K562 (cell line): ENCODE results near the gene SOWAHC. TPM values are rescaled to one million over a fixed set of nuclear protein-coding genes. Genes with fewer than 3 reads are reported as not detected.
"Not testable (repeated sequence)": the region's sequence is repeated elsewhere in the genome, so short reads cannot be mapped to it uniquely, and the experiment has no call there.

Experiments
- ATAC-seq: fragments of 200-7000 bp; cut with Tn5 transposase; 3 replicates; pipeline ENCODE4 v1.9.1; 2020; ENCODE audit warnings: moderate library complexity
- BruUV-seq: library from RNA; stranded (reverse); fragments of 400-500 nt; replicated peaks from 2 replicates; lab custom pipeline; 2021; lab: Mats Ljungman, UMichigan
- CTCF ChIA-PET: fragments of 300-600 bp; formaldehyde crosslinking; extraction: SDS; loops from one replicate; lab custom pipeline; 2021; ENCODE audit warnings: low intra/inter-chr PET ratio; lab: Yijun Ruan, JAX
- POLR2A ChIA-PET: fragments of 300-600, 350-650 bp; sonication (Branson Sonifier 250); formaldehyde crosslinking; extraction: SDS; loops from one replicate; lab custom pipeline; 2021; ENCODE audit warnings: antibody characterized with exemption, inconsistent platforms; lab: Yijun Ruan, JAX
- DNase-seq, 4 experiments: peaks; one replicate each; pipeline versions ENCODE4 v3.0.0 to v3.0.0-alpha.2; 2011 to 2018; ENCODE audit warnings: low spot score in 3 of 4, mixed read lengths in 3 of 4; ENCODE audit errors: extremely low read depth in 1 of 4
- FAIRE-seq: peaks from 2 replicates; lab custom pipeline; 2011; peaks lifted over from hg19 to GRCh38; lab: Jason Lieb, UNC
- H2AFZ ChIP-seq: 2 replicates; pipeline ENCODE4 v1.6.0; 2011; ENCODE audit warnings: low read depth, low read length, control low read depth, inconsistent platforms
- H3K27ac ChIP-seq: fragments of 200-600 bp; 3 replicates; pipeline ENCODE4 v1.8.0; 2011; ENCODE audit warnings: low read depth, mild to moderate bottlenecking, control low read depth, inconsistent platforms, low read length, moderate library complexity, mixed read lengths; ENCODE audit errors: extremely low read depth
- H3K27me3 ChIP-seq, 2 experiments: fragments of 300-600 bp in 1 of 2; 2 replicates in 1 of 2; 3 replicates in 1 of 2; pipeline versions ENCODE4 v1.6.0 to v1.8.0; 2011; ENCODE audit warnings: inconsistent platforms in 2 of 2, low read length in 2 of 2, mild to moderate bottlenecking in 1 of 2, mixed read lengths in 1 of 2, moderate library complexity in 1 of 2; ENCODE audit not compliant: control insufficient read depth in 2 of 2, insufficient read depth in 2 of 2
- H3K36me3 ChIP-seq: fragments of 300-600 bp; 3 replicates; pipeline ENCODE4 v1.8.0; 2011; ENCODE audit warnings: mild to moderate bottlenecking, low read length, inconsistent platforms; ENCODE audit not compliant: control insufficient read depth, insufficient read depth
- H3K4me1 ChIP-seq, 2 experiments: fragments of 200-600 bp in 1 of 2; replicated peaks in 1 of 2; 2 replicates in 1 of 2; 3 replicates in 1 of 2; pipeline versions ENCODE4 v1.5.1 to v1.8.0; 2011; ENCODE audit warnings: inconsistent platforms in 2 of 2, low read length in 2 of 2, mild to moderate bottlenecking in 1 of 2, mixed read lengths in 1 of 2, moderate library complexity in 1 of 2; ENCODE audit not compliant: control insufficient read depth in 2 of 2, insufficient read depth in 2 of 2
- H3K4me2 ChIP-seq: 2 replicates; pipeline ENCODE4 v1.6.1; 2011; ENCODE audit warnings: low read length, control low read depth, inconsistent platforms, mixed read lengths; ENCODE audit not compliant: insufficient read depth
- H3K4me3 ChIP-seq: fragments of 200-600 bp; sonication (generic), shearing (Covaris generic); 2 replicates; pipeline ENCODE4 v1.5.1; 2016; ENCODE audit warnings: control low read depth, inconsistent platforms
- H3K79me2 ChIP-seq: fragments of 200-600 bp; 3 replicates; pipeline ENCODE4 v1.8.0; 2011; ENCODE audit warnings: low read length, inconsistent platforms; ENCODE audit not compliant: control insufficient read depth, insufficient read depth
- H3K9ac ChIP-seq, 2 experiments: 2 replicates each; pipeline versions ENCODE4 v1.6.0 to v1.6.1; 2011; ENCODE audit warnings: low read depth in 2 of 2, low read length in 2 of 2, control low read depth in 1 of 2, inconsistent platforms in 1 of 2, mild to moderate bottlenecking in 1 of 2, mixed read lengths in 1 of 2; ENCODE audit not compliant: insufficient read depth in 1 of 2
- H3K9me1 ChIP-seq: one replicate; pipeline ENCODE4 v1.6.0; 2011; ENCODE audit warnings: inconsistent platforms, mild to moderate bottlenecking, low read length, moderate library complexity; ENCODE audit not compliant: control insufficient read depth, insufficient read depth
- H3K9me3 ChIP-seq: replicated peaks from 2 replicates; pipeline ENCODE4 v1.5.1; 2011; ENCODE audit warnings: low read depth, low read length, inconsistent platforms; ENCODE audit not compliant: control insufficient read depth, insufficient read depth
- H4K20me1 ChIP-seq: replicated peaks from 2 replicates; pipeline ENCODE4 v1.6.1; 2011; ENCODE audit warnings: low read length, inconsistent platforms, mixed read lengths; ENCODE audit not compliant: control insufficient read depth, insufficient read depth
- CEBPZ ChIP-seq: fragments of 150-350 bp; IDR thresholded peaks from 2 replicates; pipeline ENCODE4 v1.6.1; 2014; ENCODE audit warnings: low read depth, mild to moderate bottlenecking, low read length, borderline replicate concordance
- E2F5 ChIP-seq: sonication (generic); formaldehyde crosslinking; IDR thresholded peaks from 2 replicates; pipeline ENCODE4 v1.8.0; 2022; ENCODE audit warnings: mild to moderate bottlenecking, missing genetic modification reagents
- HMBOX1 ChIP-seq: sonication (generic); IDR thresholded peaks from 2 replicates; pipeline ENCODE4 v1.6.1; 2016
- KLF6 ChIP-seq: fragments of 250-450 bp; sonication (Bioruptor Pico); IDR thresholded peaks from 2 replicates; pipeline ENCODE4 v1.4.0; 2020; ENCODE audit warnings: mild to moderate bottlenecking, moderate library complexity, borderline replicate concordance
- THAP7 ChIP-seq: fragments of 250-450 bp; sonication (Bioruptor Pico); IDR thresholded peaks from 2 replicates; pipeline ENCODE4 v1.5.0; 2021
- WGBS: fragments of 100-300 bp; shearing (Covaris generic); methylation state at CpG from one replicate; pipeline ENCODE4 v1.1.6; 2016; ENCODE audit warnings: low coverage, mixed read lengths; ENCODE audit not compliant: insufficient coverage; ENCODE audit errors: missing lambda C conversion rate; 5-methylcytosine and 5-hydroxymethylcytosine counted together
- in situ Hi-C: fragments of 300-500 bp; cut with MboI; formaldehyde crosslinking; loops from 4 replicates; pipeline ENCODE4 v1.15.0; 2018; ENCODE audit warnings: inconsistent platforms, mixed read lengths
- intact Hi-C: fragments of 100-400 bp; cut with micrococcal nuclease; formaldehyde crosslinking; loops from 2 replicates; pipeline ENCODE4 v1.14.2; 2022
- polyA plus RNA-seq, 8 experiments: library from polyadenylated mRNA; depleted of rRNA in 4 of 8; stranded (reverse) in 5 of 8; unstranded in 3 of 8; fragments of >200 nt; fragmentation: Nextera tagmentation in 2 of 8; fragmentation: Illumina TruSeq in 1 of 8; extraction: Ambion mirVana in 2 of 8; extraction: Trizol in 1 of 8; gene quantifications; 2 replicates each; pipeline versions ENCODE4 v1.2.1 to v1.2.3, GENCODE V29; 2011 to 2014; ENCODE audit warnings: inconsistent platforms in 1 of 8, missing spikeins in 1 of 8
- total RNA-seq, 7 experiments: library from RNA; depleted of rRNA in 6 of 7; stranded (reverse); fragments of >200 nt in 6 of 7; fragmentation: Illumina TruSeq in 2 of 7; extraction: Trizol in 2 of 7; gene quantifications; 2 replicates each; pipeline versions ENCODE4 v1.2.1 to v1.2.3, GENCODE V29; 2011 to 2021; ENCODE audit warnings: low replicate concordance in 1 of 7

SOWAHC gene
- total and polyA plus RNA-seq, 9 of the 15 experiments (the other 6 are each of a cell fraction or from before 2014, with no cell fraction given) = 0.04 TPM; not detected in 8

- H3K4me2 ChIP-seq = no peak overlapping the region
- no peak overlapping the region for H3K4me3 ChIP-seq
- POLR2A ChIA-PET = interaction anchor here (0.6 kb wide), 1 partner anchor 1230 kb away, joined by 3 read pairs; no protein-coding TSS in a partner anchor
- ATAC-seq (no peak), FAIRE-seq (no peak)
- no peak overlapping the region for H3K9ac ChIP-seq
- H3K4me1 ChIP-seq = no peaks in the 10 kb centered on the region
- no peaks in the 10 kb centered on the region for H3K36me3 ChIP-seq
- in situ Hi-C loops (no loop called here), intact Hi-C loops (no loop called here)
- H4K20me1 ChIP-seq = no peaks in the 10 kb centered on the region
- no peak overlapping the region for H2AFZ ChIP-seq
- H3K27me3 ChIP-seq = peaks cover 0 to 4% of the 10 kb centered on the region in 2 experiments; a peak in 2 of 5 replicates
- no peaks in the 10 kb centered on the region for H3K9me1 ChIP-seq
- TF ChIP-seq KLF6 (CRISPR knock-in tag) = no peak
- no peak for TF ChIP-seq CEBPZ
- TF ChIP-seq HMBOX1 = no peak
- TF ChIP-seq E2F5 (CRISPR knock-in tag) = no peak
- no peak for TF ChIP-seq THAP7 (CRISPR knock-in tag)
- TF ChIP-seq, all 486 proteins: peak for 0
- CTCF ChIA-PET = no interaction called here
- Histone ChIP-seq H3K79me2 (no peaks in the 10 kb centered on the region), H3K9me3 (no peaks in the 10 kb centered on the region), H3K27ac (no peak overlapping the region)
- no peak for DNase-seq
- WGBS = 7% methylated on average over 1 of the region's 1 CpG
- BruUV-seq = no TSS peak
Measured at GRCh38 chr2:109575373-109575772, 38.8 kb upstream of the SOWAHC start.

GRCh38 chr2:109577630-109578029 lies 36.5 kb upstream of the SOWAHC start:
- BruUV-seq, DNase-seq, ATAC-seq, H4K20me1 ChIP-seq, in situ Hi-C loops, H3K27ac ChIP-seq, FAIRE-seq, H3K9me3 ChIP-seq, CTCF ChIA-PET, intact Hi-C loops, H3K36me3 ChIP-seq, H3K4me3 ChIP-seq, H2AFZ ChIP-seq, H3K79me2 ChIP-seq, H3K9me1 ChIP-seq, H3K9ac ChIP-seq, H3K4me1 ChIP-seq, POLR2A ChIA-PET, H3K4me2 ChIP-seq: not testable (repeated sequence)
- 0% methylated on average over 7 of the region's 7 CpGs for WGBS
- H3K27me3 ChIP-seq = peaks cover 0 to 11% of the 10 kb centered on the region in 2 experiments; a peak in 2 of 5 replicates
